GM19043 (cell line): ENCODE data around the gene STK32B.

ENCODE experiments used
- ATAC-seq: cut with Tn5 transposase; IDR thresholded peaks from one replicate; pipeline ENCODE4 v1.9.1; 2021; ENCODE audit warnings: low read depth; ENCODE audit not compliant: unreplicated experiment

The STK32B gene

GRCh38 chr4:5029447-5029846 lies 21.8 kb upstream of the STK32B start:
- ATAC-seq = no peak

DNA sequence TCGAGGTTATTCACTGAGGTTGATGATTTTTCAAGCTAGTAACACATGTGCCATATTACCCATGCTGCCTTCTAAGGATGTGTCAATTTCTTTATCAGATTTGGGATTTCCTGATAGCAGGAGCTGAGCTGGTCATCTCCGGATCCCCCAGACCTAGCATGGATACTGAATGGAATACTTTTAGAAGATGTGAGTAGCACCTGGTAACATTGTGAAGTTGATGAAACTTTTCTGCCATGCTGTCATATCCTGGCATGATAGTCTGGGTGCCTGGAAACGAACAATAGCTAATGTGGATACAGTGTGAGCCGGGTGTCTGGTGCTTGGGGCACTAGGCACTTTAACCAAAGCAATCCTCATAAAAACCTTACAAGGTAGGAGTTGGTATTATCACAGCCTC lies 21.1 kb upstream of the STK32B start:
- no peak for ATAC-seq

DNA sequence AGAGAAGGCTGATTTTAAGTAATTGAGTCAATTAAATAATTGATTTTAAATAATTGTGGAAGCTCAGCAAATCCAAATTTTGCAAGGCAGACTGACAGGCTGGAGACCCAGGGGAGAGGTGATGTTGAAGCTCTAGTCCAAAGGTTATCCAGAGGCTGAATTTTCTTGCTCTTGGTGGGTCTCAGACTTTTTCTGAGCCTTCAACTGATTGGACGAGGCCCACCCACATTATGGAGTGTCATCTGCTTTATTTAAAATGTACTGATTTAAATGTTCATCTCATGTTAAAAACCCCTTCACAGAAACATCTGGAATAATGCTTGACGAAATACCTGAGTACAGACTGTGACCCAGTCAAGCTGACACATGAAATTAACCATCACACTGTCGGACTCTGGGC lies 20.4 kb upstream of the STK32B start:
- ATAC-seq = no peak

DNA sequence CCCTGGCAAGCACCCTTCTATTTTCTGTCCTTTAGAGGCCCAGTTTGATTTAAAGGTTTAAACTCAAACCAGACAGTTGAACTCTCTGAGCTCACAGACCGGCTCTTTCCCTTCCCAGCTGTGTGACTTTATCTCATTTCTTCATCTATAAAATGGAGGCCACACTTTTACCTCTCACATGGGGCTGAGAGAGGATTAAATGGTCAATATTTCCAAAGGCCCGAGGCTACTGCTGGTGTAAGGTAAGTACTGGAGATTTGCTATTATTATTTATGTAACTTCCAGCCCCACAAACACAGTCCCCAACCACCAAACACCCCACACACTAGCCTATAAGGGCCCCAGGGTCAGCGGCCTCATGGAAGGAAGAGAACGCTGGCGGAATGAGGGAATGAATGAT lies 18.5 kb upstream of the STK32B start:
- ATAC-seq = no peak

GRCh38 chr4:5033281-5033841 lies 17.9 kb upstream of the STK32B start:
- ATAC-seq = no peak

GRCh38 chr4:5034206-5034605 lies 17.1 kb upstream of the STK32B start:
- no peak for ATAC-seq

DNA sequence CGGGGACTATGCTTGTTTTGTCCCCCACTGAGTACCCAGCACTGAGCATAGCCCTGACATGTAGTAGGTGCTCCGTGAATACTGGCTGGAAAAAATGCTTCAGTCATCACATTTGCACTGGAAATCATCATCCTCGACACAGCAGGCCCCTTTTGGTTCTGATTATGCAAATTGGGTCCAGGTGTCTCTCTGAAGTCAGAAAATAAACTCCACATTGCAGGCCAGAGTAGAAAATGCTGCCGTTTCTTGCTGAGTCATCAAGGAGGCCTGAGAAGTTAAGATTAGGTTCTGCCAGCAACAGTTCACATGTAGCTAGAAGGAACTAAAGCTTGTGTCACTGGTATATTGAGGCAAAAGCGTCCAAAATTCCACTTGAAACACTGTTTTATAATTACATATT lies 15.0 kb upstream of the STK32B start:
- no peak for ATAC-seq

GRCh38 chr4:5037553-5038551 lies 13.4 kb upstream of the STK32B start:
- no peak for ATAC-seq

GRCh38 chr4:5039800-5040199 lies 11.5 kb upstream of the STK32B start:
- no peak for ATAC-seq

DNA sequence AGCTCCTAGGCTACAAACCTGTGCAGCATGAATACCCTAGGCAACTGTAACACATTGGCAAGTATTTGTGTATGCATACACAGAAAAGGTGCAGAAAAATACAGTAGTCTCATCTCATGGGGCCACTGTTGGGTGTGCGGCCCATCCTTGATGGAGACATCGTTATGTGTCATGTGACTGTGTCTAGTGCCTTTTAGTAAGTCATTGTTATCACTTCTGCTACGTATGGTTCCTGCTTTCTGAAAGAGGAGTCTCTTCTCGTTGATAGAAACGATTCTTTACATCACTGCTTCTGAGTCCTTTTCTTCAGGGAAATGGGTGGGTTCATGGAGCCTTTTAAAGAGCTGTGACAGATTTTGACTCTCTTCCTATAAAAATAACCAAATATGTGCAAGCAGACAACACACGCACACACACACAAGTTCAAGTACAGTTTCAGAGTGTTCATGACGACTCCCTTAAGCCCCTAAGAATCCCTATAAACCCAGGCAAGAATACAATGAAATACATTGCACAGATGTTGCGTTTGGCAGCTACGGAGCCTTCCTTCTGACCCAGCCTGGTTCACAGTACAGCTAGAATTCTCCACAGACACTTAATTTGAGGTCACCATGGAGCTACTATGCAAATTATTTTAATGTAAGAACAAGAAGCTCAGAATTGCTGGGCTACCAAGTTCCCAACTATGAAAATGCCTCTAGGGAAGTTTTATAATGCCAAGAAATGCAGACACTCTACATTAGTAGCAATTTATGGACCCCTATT lies 10.2 kb upstream of the STK32B start:
- ATAC-seq = no peak

DNA sequence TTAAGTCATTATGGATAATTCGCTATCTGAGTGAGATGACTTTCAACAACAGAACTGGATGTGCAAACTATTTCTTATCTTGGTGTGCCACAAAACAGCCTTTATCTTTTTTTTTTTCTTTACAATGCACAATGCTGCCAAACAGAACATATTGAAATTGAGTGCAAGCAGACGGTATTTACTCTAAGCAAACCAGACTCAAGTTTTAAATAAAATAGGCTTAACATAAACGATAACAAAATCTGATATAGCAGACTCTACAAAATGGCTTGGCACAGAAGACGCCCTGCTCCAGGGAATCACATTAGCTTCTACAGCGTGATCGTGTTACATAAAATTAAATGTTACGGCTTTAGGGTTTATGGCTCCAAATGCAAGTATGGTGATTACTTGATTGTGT lies 9.6 kb upstream of the STK32B start:
- no peak for ATAC-seq

DNA sequence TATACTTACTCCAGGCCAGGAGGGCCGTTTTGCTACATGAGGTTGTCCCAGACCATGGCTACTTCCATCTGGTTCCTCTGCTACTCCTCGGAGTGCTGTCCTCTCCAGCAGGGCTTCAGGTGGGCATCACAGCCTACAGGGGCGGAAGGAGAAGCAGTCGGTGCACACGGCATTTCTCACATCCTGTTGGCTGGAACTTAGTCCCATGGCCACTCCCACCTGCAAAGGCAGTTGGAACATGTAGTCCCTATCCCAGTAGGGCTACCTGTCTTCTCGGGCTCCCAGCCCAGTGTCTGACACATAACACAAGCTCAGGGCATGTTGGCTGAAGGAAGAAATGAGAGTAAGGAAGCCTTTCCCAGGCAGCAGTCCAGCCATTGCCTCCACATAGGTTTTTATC lies 7.7 kb upstream of the STK32B start:
- no peak for ATAC-seq

DNA sequence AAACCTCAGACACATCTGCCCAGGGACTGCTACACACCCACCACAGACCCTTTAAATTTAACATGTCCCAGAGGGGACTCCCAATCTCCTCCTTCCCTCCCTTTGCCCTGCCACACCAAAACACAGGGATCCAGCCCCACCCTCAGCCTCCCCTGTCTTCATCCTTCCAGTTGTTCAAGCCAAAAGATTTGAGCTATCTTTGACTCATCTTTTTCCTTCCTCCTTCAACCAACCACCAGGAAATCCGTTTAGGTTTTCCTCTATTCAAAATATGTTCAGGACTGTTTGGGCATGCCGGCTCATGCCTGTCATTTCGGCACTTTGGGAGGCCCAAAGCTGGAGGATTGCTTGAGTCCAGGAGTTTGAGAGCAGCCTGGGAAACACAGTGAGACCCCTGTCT lies 6.9 kb upstream of the STK32B start:
- no peak for ATAC-seq

DNA sequence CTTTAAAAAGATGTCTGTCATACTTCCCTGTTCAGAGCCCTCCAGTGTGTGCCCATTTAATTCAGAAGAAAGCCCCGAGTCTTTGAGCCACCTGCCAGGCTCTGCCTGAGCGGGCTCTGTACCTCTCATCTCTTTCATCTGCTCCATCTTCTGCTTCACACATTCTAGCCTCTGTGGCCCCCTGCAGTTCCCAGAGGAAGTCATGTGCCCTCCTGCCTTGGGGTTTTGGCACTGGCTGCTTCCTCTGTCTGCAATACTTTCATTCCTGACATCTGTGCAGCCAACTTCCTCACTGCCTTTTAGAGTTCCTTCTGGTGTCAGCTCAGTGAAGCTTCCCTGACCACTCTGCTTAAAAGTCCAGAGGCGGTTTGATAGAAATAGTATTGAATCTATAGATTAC lies 6.2 kb upstream of the STK32B start:
- ATAC-seq = no peak

DNA sequence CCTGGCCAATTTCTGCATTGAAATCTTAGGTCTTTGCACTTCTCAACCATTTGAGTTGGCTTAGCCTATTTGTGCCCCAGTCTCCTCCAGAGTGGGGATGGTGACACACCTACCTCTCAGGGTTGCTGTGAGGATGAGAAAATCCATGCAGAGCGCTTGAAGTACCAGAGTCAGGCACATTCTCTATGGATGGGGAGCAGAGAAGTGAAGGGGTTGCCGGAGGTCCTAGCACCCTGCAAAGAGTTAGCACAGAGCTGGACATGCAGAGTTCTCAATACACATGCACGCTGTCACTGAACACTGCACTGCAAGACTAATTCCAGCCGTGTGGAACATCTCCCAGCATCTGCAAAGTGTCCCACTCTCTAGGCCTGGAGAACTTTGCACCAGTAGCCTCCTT lies 2.6 kb upstream of the STK32B start:
- ATAC-seq = no peak

DNA sequence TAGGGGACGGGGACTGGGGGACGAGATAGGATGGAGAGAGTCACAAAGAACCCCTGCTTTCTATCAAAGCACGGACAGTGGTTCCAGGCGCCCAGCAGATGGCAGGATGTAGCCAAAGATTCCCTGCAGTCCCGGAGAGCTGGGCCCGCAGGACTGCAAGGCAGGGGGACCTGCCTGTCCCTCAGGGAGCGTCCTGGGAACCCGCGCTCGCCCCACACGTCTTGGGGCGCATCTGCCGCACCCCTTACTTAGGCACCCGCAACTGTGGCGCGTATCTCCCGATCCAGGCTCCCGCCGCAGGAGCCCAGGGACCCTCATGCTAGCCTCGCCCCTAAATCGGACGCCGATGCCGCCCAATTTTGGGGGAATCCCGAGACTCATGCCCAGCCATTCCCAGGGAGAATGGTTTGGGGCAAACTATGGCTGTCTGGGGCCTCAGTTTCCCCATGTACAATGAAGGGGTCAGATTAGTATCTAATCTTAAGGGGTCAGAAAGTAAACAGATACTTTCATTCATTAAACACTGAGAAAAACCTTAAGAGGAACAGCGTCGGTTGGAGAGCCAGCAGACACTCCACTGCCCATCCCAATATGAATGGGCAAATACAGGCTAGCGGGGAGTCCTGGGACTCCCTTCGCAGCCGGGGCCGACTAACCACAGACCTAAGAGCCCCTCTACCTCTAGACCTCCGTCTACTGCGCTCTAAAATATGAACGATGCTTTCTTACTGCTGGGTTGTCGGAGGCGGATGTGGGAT lies 581 bp upstream of the STK32B start:
- no peak for ATAC-seq

DNA sequence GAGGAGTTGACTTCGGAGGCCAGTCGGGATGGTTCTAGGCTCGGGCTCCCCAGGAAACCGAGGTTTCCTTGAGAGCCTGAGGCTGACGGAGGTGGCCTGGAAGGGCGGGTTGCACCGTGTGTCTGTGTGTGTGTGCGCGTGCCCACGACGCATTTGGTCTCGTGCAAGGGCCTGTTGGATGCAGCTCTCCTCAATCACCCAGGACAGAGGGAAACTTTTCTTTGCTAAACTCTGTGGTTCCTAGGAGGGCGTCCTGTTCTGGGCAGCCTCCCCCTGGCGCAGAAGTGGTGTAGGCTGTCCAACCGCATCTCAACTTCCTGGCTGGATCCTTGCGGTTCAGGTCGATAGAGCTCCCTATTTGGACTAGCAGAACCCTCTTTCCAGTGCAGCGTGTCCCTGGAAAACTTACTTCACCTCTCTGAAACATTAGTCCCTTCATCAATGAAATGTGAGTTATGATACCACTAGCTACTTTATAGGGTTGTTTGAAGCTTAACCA lies 973 bp downstream of the STK32B start:
- ATAC-seq = no peak

DNA sequence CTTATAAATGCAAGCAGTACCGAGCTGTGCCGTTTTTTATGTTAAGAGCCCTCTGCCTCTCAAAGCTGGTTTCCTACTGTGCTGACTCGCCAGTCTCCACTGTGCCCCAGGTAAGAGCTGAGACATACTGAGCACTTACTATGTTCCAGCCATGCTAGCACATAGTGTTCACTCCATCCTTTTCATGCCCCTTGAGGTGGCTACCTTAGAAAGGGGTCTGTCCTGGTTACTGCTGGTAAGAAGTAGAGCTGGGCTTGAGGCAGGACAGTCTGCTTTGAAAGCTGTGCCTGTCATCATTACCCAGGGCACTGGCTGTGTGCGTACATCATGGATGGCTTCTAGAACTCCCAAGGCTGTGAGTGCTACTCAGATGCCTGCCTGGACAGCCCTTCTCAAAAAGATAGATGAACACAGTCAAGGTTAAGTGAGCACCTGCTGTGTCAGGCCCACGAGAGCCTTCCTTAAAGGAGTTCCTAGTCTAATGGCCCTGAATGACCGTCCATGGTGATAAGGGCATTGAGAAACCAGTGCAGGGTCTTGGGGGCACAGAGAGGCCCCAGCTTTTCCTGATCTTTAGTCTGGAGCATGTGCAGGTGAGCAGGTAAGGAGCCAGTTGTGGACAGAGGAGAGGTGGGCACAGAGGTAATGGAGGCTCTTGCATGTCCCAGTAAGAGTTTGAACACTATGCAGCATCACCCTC lies 1.6 kb downstream of the STK32B start:
- no peak for ATAC-seq

DNA sequence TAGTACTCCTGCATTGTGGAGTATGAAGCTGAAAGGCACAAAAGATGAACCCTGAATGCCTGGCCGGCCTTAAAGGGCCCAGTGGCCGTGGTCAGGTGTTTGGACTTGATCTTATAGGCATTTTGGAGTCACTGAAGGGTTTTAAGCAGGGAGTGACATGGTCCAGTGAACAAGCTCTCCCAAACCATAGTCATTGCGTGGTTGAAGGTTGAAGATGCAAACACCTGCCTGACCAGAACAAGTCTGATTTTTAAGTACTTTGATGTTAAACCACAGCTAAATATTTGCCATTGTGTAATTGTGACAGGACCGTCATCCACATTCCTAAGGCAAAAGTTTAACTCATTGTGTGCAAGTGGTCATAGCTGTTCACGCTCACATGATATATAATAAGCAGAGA lies 3.3 kb downstream of the STK32B start:
- ATAC-seq = no peak

- no peak for ATAC-seq
Observed at GRCh38 chr4:5055411-5055810, 4.1 kb downstream of the STK32B start.
